Ascending aorta (tissue), 2 donors: Measurements from ENCODE around the gene CNN2. TPM values are rescaled to one million over a fixed set of nuclear protein-coding genes. Genes with fewer than 3 reads are reported as not detected.

Source experiments
- DNase-seq, 2 donors: peaks; one replicate each; pipeline ENCODE4 v3.0.0-alpha.2; 2019; ENCODE audit warnings: low spot score in 2 of 2
- H3K27ac ChIP-seq, 2 donors: fragments of 200-600 bp; sonication (generic); one replicate each; pipeline ENCODE4 v1.5.1; 2016 to 2017; ENCODE audit warnings: mild to moderate bottlenecking in 1 of 2
- H3K27me3 ChIP-seq: fragments of 200-600 bp; sonication (generic); one replicate; pipeline ENCODE4 v1.5.1; 2017
- H3K36me3 ChIP-seq, 2 donors: fragments of 200-600 bp; sonication (generic); one replicate each; pipeline ENCODE4 v1.5.1; 2016
- H3K4me1 ChIP-seq, 2 donors: fragments of 200-600 bp; sonication (generic); one replicate each; pipeline ENCODE4 v1.5.1; 2016 to 2017; ENCODE audit warnings: mild to moderate bottlenecking in 1 of 2
- H3K4me3 ChIP-seq, 2 donors: fragments of 200-600 bp; sonication (generic); one replicate each; pipeline ENCODE4 v1.5.1; 2016 to 2017; ENCODE audit warnings: mild to moderate bottlenecking in 1 of 2
- H3K9me3 ChIP-seq, 2 donors: fragments of 200-600 bp; sonication (generic); one replicate each; pipeline ENCODE4 v1.5.1; 2016
- CTCF ChIP-seq, 3 experiments: fragments of 200-600 bp in 2 of 3; fragments of 450-650 bp in 1 of 3; sonication (generic) in 2 of 3; IDR thresholded peaks; one replicate each; pipeline ENCODE4 v1.5.1; 2016 to 2019; ENCODE audit warnings: antibody characterized with exemption in 3 of 3, mild to moderate bottlenecking in 1 of 3, moderate library complexity in 1 of 3
- intact Hi-C: fragments of 100-400 bp; cut with DNase I; formaldehyde crosslinking; loops from one replicate; pipeline ENCODE4 v1.15.1; 2023
- total RNA-seq: library from RNA; depleted of rRNA; stranded (reverse); fragments of >200 nt; gene quantifications from one replicate; pipeline ENCODE4 v1.1.0, GENCODE V29; 2016

The CNN2 gene
- total RNA-seq, 1 donor from 2014 or later = 79.1 TPM

- no peak for DNase-seq
- Histone ChIP-seq H3K4me1 (no peaks in the 10 kb centered on the region), H3K4me3 (no peak overlapping the region), H3K36me3 (peaks cover 28 to 77% of the 10 kb centered on the region in 2 donors), H3K27me3 (no peaks in the 10 kb centered on the region), H3K9me3 (no peaks in the 10 kb centered on the region), H3K27ac (no peak overlapping the region)
- no peak for TF ChIP-seq CTCF (IDR thresholded peaks at IDR 0.05)
- intact Hi-C loops = no loop called here
Observed at GRCh38 chr19:990119-990571, 36.3 kb upstream of the CNN2 start.

- H3K27ac ChIP-seq = no peak overlapping the region
- no peaks in the 10 kb centered on the region for H3K4me1 ChIP-seq
- H3K27me3 ChIP-seq = peaks cover 5% of the 10 kb centered on the region
- H3K9me3 ChIP-seq = no peaks in the 10 kb centered on the region
- DNase-seq = no peak
- H3K4me3 ChIP-seq = no peak overlapping the region
- no peak for TF ChIP-seq CTCF (IDR thresholded peaks at IDR 0.05)
- intact Hi-C loops = no loop called here
- peaks cover 28 to 76% of the 10 kb centered on the region in 2 donors for H3K36me3 ChIP-seq
Observed at GRCh38 chr19:990746-991145, 35.7 kb upstream of the CNN2 start.

- Histone ChIP-seq H3K4me1 (peaks cover 0 to 4% of the 10 kb centered on the region in 2 donors), H3K27me3 (peaks cover 11% of the 10 kb centered on the region), H3K4me3 (no peak overlapping the region), H3K36me3 (peaks cover 28 to 70% of the 10 kb centered on the region in 2 donors), H3K9me3 (no peaks in the 10 kb centered on the region), H3K27ac (no peak overlapping the region)
- no peak for DNase-seq
- TF ChIP-seq CTCF (IDR thresholded peaks at IDR 0.05) = no peak
- intact Hi-C loops = no loop called here
Observed at GRCh38 chr19:991174-991931, 35.1 kb upstream of the CNN2 start.

GRCh38 chr19:991932-992669 lies 34.3 kb upstream of the CNN2 start:
- TF ChIP-seq CTCF (IDR thresholded peaks at IDR 0.05) = no peak
- H3K36me3 ChIP-seq = peaks cover 21 to 62% of the 10 kb centered on the region in 2 donors

GRCh38 chr19:992670-993055 lies 33.7 kb upstream of the CNN2 start:
- Histone ChIP-seq H3K4me1 (peaks cover 0 to 4% of the 10 kb centered on the region in 2 donors), H3K27ac (no peak overlapping the region), H3K4me3 (no peak overlapping the region), H3K9me3 (no peaks in the 10 kb centered on the region), H3K36me3 (peaks cover 20 to 61% of the 10 kb centered on the region in 2 donors), H3K27me3 (peaks cover 11% of the 10 kb centered on the region)
- no peak for TF ChIP-seq CTCF (IDR thresholded peaks at IDR 0.05)
- intact Hi-C loops = no loop called here
- DNase-seq = no peak

More at GRCh38 chr19:991932-992669, 34.3 kb upstream of the CNN2 start:
- Histone ChIP-seq H3K27me3 (peaks cover 11% of the 10 kb centered on the region), H3K9me3 (no peaks in the 10 kb centered on the region), H3K4me3 (no peak overlapping the region), H3K4me1 (peaks cover 0 to 4% of the 10 kb centered on the region in 2 donors), H3K27ac (no peak overlapping the region)
- intact Hi-C loops = no loop called here
- no peak for DNase-seq
